ENCODE data around the gene SRCAP. TPM values are rescaled to one million over a fixed set of nuclear protein-coding genes. Genes with fewer than 3 reads are reported as not detected.
"Not testable (repeated sequence)": the region's sequence is repeated elsewhere in the genome, so short reads cannot be mapped to it uniquely, and the experiment has no call there.

SRCAP gene
- total RNA-seq, 2 donors from 2014 or later, result 22.5 to 25.0 TPM

GRCh38 chr16:30699615-30700099 is 686 bp downstream of the SRCAP start:
- Histone ChIP-seq H3K27ac (peak overlapping the region; percentile 100), H3K4me1 (peaks cover 0 to 27% of the 10 kb centered on the region in 2 donors), H3K4me3 (peak overlapping the region; percentile 98 to 99), H3K27me3 (no peaks in the 10 kb centered on the region), H3K9me3 (no peaks in the 10 kb centered on the region), H3K36me3 (peaks cover 42% of the 10 kb centered on the region)
- DNase-seq (ENCODE audit: low spot score), result no peak
- no peak for TF ChIP-seq CTCF (IDR thresholded peaks at IDR 0.05)

- no peak for DNase-seq (ENCODE audit: low spot score)
- Histone ChIP-seq H3K9me3 (no peaks in the 10 kb centered on the region), H3K4me1 (peaks cover 0 to 27% of the 10 kb centered on the region in 2 donors), H3K27ac (peak overlapping the region in 1 of 2 donors; percentile 28), H3K4me3 (no peak overlapping the region), H3K27me3 (no peaks in the 10 kb centered on the region), H3K36me3 (peaks cover 51% of the 10 kb centered on the region)
- TF ChIP-seq CTCF (IDR thresholded peaks at IDR 0.05), result no peak
These were observed 1.5 kb downstream of the SRCAP start for GRCh38 chr16:30700491-30700890.

GRCh38 chr16:30700971-30701370 is 2.0 kb downstream of the SRCAP start:
- Histone ChIP-seq H3K27ac (peak overlapping the region in 1 of 2 donors; percentile 28), H3K4me3 (no peak overlapping the region)
- TF ChIP-seq CTCF (IDR thresholded peaks at IDR 0.05), result no peak

GRCh38 chr16:30703071-30703470 is 4.1 kb downstream of the SRCAP start:
- H3K9me3 ChIP-seq; H3K27me3 ChIP-seq; DNase-seq (ENCODE audit: low spot score); H3K27ac ChIP-seq; H3K4me3 ChIP-seq: not testable (repeated sequence)
- peaks cover 76% of the 10 kb centered on the region for H3K36me3 ChIP-seq
- peaks cover 0 to 22% of the 10 kb centered on the region in 2 donors for H3K4me1 ChIP-seq

More at GRCh38 chr16:30700971-30701370, 2.0 kb downstream of the SRCAP start:
- no peaks in the 10 kb centered on the region for H3K9me3 ChIP-seq
- peaks cover 55% of the 10 kb centered on the region for H3K36me3 ChIP-seq
- peaks cover 0 to 27% of the 10 kb centered on the region in 2 donors for H3K4me1 ChIP-seq
- DNase-seq (ENCODE audit: low spot score), result no peak
- no peaks in the 10 kb centered on the region for H3K27me3 ChIP-seq

- no peaks in the 10 kb centered on the region for H3K9me3 ChIP-seq
- peaks cover 0 to 22% of the 10 kb centered on the region in 2 donors for H3K4me1 ChIP-seq
- DNase-seq (ENCODE audit: low spot score), result no peak
- no peak overlapping the region for H3K27ac ChIP-seq
- no peaks in the 10 kb centered on the region for H3K27me3 ChIP-seq
- H3K4me3 ChIP-seq, result no peak overlapping the region
- no peak for TF ChIP-seq CTCF (IDR thresholded peaks at IDR 0.05)
- peaks cover 85% of the 10 kb centered on the region for H3K36me3 ChIP-seq
These were observed 5.0 kb downstream of the SRCAP start for GRCh38 chr16:30703971-30704370.

- TF ChIP-seq CTCF (IDR thresholded peaks at IDR 0.05), result no peak
- Histone ChIP-seq H3K27me3 (no peaks in the 10 kb centered on the region), H3K36me3 (peaks cover 98% of the 10 kb centered on the region), H3K27ac (no peak overlapping the region), H3K4me3 (no peak overlapping the region), H3K9me3 (no peaks in the 10 kb centered on the region), H3K4me1 (peaks cover 0 to 3% of the 10 kb centered on the region in 2 donors)
- no peak for DNase-seq (ENCODE audit: low spot score)
These were observed 7.1 kb downstream of the SRCAP start for GRCh38 chr16:30706046-30706445.

Measured in right atrium auricular region (tissue), 2 donors.